HT-29 (cell line): Measurements from ENCODE around the gene ANKRD50. TPM values are rescaled to one million over a fixed set of nuclear protein-coding genes. Genes with fewer than 3 reads are reported as not detected.

Experiments
- DNase-seq: peaks from one replicate; pipeline ENCODE4 v3.0.0-alpha.2; 2015; ENCODE audit warnings: low spot score
- total RNA-seq: library from RNA; depleted of rRNA; stranded (reverse); fragments of >200 nt; shearing (Covaris generic); gene quantifications from 2 replicates; pipeline ENCODE4 v1.2.3, GENCODE V29; 2014

The ANKRD50 gene
- total RNA-seq, 1 experiment from 2014 or later = 8.6 TPM

GRCh38 chr4:124710015-124710741, 2.4 kb downstream of the ANKRD50 start:
- peak; percentile 27 for DNase-seq

- no peak for DNase-seq
Measured at GRCh38 chr4:124708517-124709300, 3.8 kb downstream of the ANKRD50 start.

GRCh38 chr4:124705393-124705792, 7.1 kb downstream of the ANKRD50 start:
- no peak for DNase-seq

GRCh38 chr4:124703154-124703553, 9.4 kb downstream of the ANKRD50 start:
- no peak for DNase-seq

- no peak for DNase-seq
Measured at GRCh38 chr4:124697441-124697840, 15.1 kb downstream of the ANKRD50 start.

GRCh38 chr4:124696182-124696581, 16.4 kb downstream of the ANKRD50 start:
- no peak for DNase-seq

- DNase-seq = no peak
Measured at GRCh38 chr4:124694946-124695598, 17.5 kb downstream of the ANKRD50 start.

- no peak for DNase-seq
Measured at GRCh38 chr4:124694306-124694705, 18.2 kb downstream of the ANKRD50 start.

GRCh38 chr4:124691801-124692200, 20.7 kb downstream of the ANKRD50 start:
- no peak for DNase-seq

GRCh38 chr4:124686279-124686678, 26.3 kb downstream of the ANKRD50 start:
- DNase-seq = peak; percentile 19

- DNase-seq = peak; percentile 29
Measured at GRCh38 chr4:124685851-124686250, 26.7 kb downstream of the ANKRD50 start.

GRCh38 chr4:124684301-124684700, 28.2 kb downstream of the ANKRD50 start:
- peak; percentile 67 for DNase-seq

- no peak for DNase-seq
Measured at GRCh38 chr4:124682384-124682783, 30.1 kb downstream of the ANKRD50 start.

- DNase-seq = no peak
Measured at GRCh38 chr4:124666496-124666895, 46.0 kb downstream of the ANKRD50 start.

- no peak for DNase-seq
Measured at GRCh38 chr4:124658795-124659194, 53.7 kb downstream of the ANKRD50 start.

GRCh38 chr4:124650614-124651013, 61.9 kb downstream of the ANKRD50 start:
- DNase-seq = no peak

- DNase-seq = no peak
Measured at GRCh38 chr4:124647599-124647998, 64.9 kb downstream of the ANKRD50 start.

- DNase-seq = no peak
Measured at GRCh38 chr4:124644621-124645020, 67.9 kb downstream of the ANKRD50 start.

GRCh38 chr4:124642846-124643245, 69.7 kb downstream of the ANKRD50 start:
- DNase-seq = no peak

GRCh38 chr4:124641715-124642381, 70.7 kb downstream of the ANKRD50 start:
- DNase-seq = peak; percentile 63

- DNase-seq = peak; percentile 67
Measured at GRCh38 chr4:124640022-124640730, 72.4 kb downstream of the ANKRD50 start.
